ENCODE data around the gene SCAPER.
"Not testable (repeated sequence)": the region's sequence is repeated elsewhere in the genome, so short reads cannot be mapped to it uniquely, and the experiment has no call there.

The SCAPER gene

DNA sequence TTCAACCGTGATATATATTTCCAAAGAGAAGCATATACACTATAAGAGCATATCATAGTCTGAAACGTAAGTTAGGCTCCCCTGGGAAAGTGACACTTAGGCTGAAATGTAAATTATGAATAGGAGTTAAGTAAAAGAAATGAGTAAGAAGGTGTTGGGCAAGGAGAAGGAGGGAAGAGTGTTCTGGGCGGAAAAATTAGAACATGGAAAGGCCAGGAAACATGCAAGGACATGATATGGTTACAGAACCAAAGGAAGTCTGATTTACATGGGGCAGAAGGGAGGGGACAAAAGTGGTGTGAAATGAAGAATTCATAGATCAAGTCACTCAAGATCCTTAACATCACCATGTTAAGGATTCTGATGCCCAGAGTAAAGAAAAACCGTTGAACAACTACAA, 75.2 kb downstream of the SCAPER start:
- CTCF ChIA-PET, result no interaction called here
- POLR2A ChIA-PET, result no interaction called here

DNA sequence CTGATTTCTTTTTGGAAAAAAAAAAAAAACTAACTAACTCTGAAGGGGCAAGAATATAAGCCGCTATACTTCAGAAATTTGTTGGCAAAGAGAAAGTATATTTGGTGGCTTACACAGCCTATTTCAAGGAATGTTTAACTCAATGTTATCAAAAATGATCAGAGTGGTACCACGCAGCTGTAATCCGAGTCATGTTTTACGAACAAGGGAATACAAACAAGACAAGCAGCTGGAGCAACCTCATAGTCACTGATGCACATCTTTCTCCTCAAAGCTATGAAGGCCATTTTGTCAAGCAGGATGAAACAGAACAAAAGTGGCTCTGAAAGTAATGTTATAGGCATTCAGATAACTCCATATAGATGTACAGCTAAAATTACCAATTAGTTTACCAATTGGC, 81.2 kb downstream of the SCAPER start:
- CTCF ChIA-PET, result interaction anchor here (1.4 kb wide), 1 partner anchor 12 kb away, joined by 3 read pairs; no protein-coding TSS in a partner anchor
- POLR2A ChIA-PET, result no interaction called here
- DNase-seq (ENCODE audit: extremely low spot score), result no peak
- TF ChIP-seq, protein P1, sequence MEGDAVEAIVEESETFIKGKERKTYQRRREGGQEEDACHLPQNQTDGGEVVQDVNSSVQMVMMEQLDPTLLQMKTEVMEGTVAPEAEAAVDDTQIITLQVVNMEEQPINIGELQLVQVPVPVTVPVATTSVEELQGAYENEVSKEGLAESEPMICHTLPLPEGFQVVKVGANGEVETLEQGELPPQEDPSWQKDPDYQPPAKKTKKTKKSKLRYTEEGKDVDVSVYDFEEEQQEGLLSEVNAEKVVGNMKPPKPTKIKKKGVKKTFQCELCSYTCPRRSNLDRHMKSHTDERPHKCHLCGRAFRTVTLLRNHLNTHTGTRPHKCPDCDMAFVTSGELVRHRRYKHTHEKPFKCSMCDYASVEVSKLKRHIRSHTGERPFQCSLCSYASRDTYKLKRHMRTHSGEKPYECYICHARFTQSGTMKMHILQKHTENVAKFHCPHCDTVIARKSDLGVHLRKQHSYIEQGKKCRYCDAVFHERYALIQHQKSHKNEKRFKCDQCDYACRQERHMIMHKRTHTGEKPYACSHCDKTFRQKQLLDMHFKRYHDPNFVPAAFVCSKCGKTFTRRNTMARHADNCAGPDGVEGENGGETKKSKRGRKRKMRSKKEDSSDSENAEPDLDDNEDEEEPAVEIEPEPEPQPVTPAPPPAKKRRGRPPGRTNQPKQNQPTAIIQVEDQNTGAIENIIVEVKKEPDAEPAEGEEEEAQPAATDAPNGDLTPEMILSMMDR (IDR thresholded peaks at IDR 0.05; ENCODE audit: control extremely low read depth, extremely low read depth, low read depth, missing control alignments), result no peak

More for the DNA sequence above, 75.2 kb downstream of the SCAPER start:
- TF ChIP-seq, protein P1 (IDR thresholded peaks at IDR 0.05; ENCODE audit: control extremely low read depth, extremely low read depth, low read depth, missing control alignments), result no peak
- DNase-seq (ENCODE audit: extremely low spot score), result no peak

DNA sequence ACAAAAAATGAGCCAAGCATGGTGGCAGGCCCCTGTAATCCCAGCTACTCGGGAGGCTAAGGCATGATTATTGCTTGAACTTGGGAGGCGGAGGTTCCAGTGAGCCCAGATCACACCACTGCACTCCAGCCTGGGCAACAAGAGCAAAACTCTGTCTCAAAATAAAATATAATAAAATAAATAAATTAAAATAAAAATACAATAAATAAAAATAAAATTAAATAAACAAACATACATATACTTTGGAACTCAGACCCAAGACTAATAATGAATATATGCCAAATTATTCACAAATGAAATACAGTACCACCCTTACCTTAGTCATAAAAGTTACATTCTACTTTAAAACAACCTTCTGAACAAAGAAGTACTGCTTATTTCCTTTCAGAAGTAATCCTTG, 81.8 kb downstream of the SCAPER start:
- TF ChIP-seq, protein P1 (IDR thresholded peaks at IDR 0.05; ENCODE audit: control extremely low read depth, extremely low read depth, low read depth, missing control alignments), result no peak
- no peak for DNase-seq (ENCODE audit: extremely low spot score)
- ChIA-PET CTCF (no interaction called here), POLR2A (no interaction called here)

DNA sequence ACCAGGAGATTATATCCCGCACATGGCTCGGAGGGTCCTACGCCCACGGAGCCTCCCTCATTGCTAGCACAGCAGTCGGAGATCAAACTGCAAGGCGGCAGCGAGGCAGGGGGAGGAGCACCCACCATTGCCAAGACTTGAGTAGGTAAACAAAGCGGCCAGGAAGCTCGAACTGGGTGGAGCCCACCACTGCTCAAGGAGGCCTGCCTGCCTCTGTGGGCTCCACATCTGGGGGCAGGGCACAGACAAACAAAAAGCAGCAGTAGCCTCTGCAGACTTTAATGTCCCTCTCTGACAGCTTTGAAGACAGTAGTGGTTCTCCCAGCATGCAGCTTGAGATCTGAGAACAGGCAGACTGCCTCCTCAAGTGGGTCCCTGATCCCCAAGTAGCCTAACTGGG, 86.2 kb downstream of the SCAPER start:
- POLR2A ChIA-PET, result not testable (repeated sequence)

DNA sequence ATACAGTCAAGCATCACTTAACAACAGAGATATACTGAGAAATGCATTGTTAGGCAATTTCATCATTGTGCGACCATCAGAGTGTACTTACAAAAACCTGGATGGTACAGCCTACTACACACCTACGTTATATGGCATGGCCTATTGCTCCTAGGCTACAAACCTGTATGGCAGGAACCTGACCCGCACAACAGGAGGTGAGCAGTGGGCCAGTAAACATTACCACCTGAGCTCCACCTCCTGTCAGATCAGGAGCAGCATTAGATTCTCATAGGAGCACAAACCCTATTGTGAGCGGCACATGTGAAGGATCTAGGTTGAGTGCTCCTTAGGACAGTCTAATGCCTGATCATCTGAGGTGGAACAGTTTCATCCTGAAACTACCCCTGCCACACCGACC, 89.7 kb downstream of the SCAPER start:
- CTCF ChIA-PET, result no interaction called here
- TF ChIP-seq, protein P1 (IDR thresholded peaks at IDR 0.05; ENCODE audit: control extremely low read depth, extremely low read depth, low read depth, missing control alignments), result no peak
- POLR2A ChIA-PET, result no interaction called here
- DNase-seq (ENCODE audit: extremely low spot score), result no peak

More for the DNA sequence above, 86.2 kb downstream of the SCAPER start:
- not testable (repeated sequence) for DNase-seq (ENCODE audit: extremely low spot score)
- CTCF ChIA-PET, result interaction anchor here (1.2 kb wide), 1 partner anchor 16 kb away, joined by 3 read pairs; no protein-coding TSS in a partner anchor

DNA sequence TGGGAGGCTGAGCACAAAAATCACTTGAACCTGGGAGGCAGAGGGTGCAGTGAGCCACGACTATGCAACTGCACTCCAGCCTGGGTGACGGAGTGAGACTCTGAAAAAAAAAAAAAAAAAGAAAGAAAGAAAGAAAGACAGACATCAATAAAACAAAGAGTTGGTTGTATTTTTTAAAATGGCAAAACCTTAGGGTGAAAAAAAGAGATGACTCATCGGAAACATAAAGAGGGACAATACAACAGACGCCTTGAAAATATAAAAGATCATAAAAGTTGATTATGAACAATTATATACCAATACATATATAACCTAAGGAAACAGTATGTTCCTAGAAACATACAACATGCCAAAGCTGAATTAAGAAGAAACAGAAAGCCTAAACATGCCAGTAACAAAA, 92.8 kb downstream of the SCAPER start:
- DNase-seq (ENCODE audit: extremely low spot score), result no peak
- TF ChIP-seq, protein P1 (IDR thresholded peaks at IDR 0.05; ENCODE audit: control extremely low read depth, extremely low read depth, low read depth, missing control alignments), result no peak
- ChIA-PET POLR2A (no interaction called here), CTCF (no interaction called here)

DNA sequence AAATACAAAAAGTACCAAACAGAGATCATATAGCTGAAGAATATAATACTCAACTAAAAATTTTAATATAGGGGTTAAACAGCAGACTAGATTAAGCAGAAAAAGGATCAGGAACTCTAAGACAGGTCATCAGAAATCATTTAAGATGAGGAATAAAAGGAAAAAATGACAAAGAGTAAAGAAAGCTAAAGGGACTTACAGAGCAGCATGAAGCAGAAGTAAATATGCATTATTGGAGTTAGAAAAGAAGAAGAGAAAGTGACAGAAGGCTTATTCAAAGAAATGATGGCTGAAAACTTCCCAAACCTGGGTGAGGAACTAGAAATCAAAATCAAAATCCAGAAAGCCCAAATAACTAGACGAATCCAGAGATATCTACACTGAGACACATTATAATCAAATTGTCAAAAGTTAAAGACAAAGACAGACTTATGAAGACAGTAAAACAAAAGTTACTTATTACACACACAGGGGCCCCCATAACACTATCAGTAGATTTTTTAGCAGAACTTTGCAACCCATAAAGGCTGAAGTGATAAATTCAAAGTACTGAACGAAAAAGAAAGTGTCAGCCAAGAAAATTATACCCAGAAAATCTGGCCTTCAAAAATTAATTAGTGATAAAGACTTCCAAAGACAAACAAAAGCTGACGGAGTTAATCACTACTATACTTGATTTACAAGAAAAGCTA, 95.6 kb downstream of the SCAPER start:
- POLR2A ChIA-PET, result no interaction called here
- CTCF ChIA-PET, result interaction anchor here (1.6 to 2.4 kb wide), 2 partner anchors 12 to 16 kb away, joined by 4 to 5 read pairs; no protein-coding TSS in a partner anchor
- DNase-seq (ENCODE audit: extremely low spot score), result no peak
- TF ChIP-seq, protein P1 (IDR thresholded peaks at IDR 0.05; ENCODE audit: control extremely low read depth, extremely low read depth, low read depth, missing control alignments), result no peak
